Astrocyte (in vitro differentiated cells and primary cell): ENCODE data around the gene OR5A1.

Experiments used
- CTCF ChIP-seq: IDR thresholded peaks from 2 replicates; pipeline ENCODE4 v1.5.1; 2011; ENCODE audit warnings: low read depth, mild to moderate bottlenecking, inconsistent platforms, low read length, moderate library complexity; ENCODE audit not compliant: insufficient read depth
- EZH2 ChIP-seq: IDR thresholded peaks from 2 replicates; pipeline ENCODE4 v1.6.1; 2012; ENCODE audit warnings: mild to moderate bottlenecking, low read length, inconsistent platforms; ENCODE audit not compliant: insufficient read depth

- TF ChIP-seq CTCF, result no peak
- TF ChIP-seq EZH2, result no peak
Observed at GRCh38 chr11:59473015-59473414, 36.7 kb downstream of the OR5A1 start, which contains the start of gene OR4D10.
